ENCODE measurements around the gene B2M. TPM values are rescaled to one million over a fixed set of nuclear protein-coding genes. Genes with fewer than 3 reads are reported as not detected.
A peak's percentile ranks its signal among the peaks of the same experiment; 100 is the strongest.

Gene B2M
- total and polyA plus RNA-seq, 10 of the 15 experiments (the other 5 are each of a cell fraction or from before 2014, with no cell fraction given): 2,901 to 22,794 (median 8,374) TPM

DNA sequence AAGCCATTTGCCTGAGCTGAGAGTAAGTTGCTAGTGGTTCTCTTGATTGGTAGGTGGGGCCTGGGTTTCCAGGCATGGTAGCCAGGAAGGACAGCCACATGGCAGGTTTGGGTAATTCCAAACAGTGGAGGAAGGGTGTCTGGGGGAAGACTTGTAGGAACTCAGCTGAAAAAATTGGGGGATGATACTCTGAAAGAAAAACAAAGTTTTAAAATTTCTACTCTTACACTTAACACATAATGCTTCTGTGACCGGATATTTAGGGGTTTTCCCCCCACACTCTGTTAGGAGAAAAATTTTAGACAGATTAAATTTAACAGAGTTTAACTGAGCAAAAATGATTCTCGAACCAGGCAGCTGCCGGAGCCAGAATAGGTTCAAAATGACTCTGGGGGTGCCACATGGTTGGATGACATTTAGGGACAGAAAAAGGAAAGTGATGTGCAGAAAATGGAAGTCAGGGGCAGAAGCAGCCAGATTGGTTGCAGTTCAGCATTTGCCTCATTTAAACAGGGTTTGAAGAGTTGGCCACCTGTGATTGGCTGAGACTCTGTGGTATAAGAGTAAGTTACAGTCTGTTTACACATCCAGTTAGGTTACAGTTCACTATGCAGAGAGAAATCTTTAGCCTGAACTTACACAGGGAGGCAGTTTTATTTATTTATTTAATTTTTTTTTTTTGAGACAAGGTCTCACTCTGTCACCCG lies 8.1 kb downstream of the B2M start (continued):
- TF ChIP-seq FOXK2 (IDR thresholded peaks at IDR 0.05): no peak
- TF ChIP-seq RFX5 (IDR thresholded peaks at IDR 0.05; ENCODE audit: low read depth, low read length): no peak
- no peak for TF ChIP-seq GATAD2B (conservative IDR thresholded peaks at IDR 0.05; ENCODE audit: low read depth)
- no peak for TF ChIP-seq SIX5 (IDR thresholded peaks at IDR 0.05; ENCODE audit: low read depth, low read length, severe bottlenecking)
- peak in 1 of 2 experiments; percentile 78; a peak in 2 of 4 replicates for TF ChIP-seq CEBPB (IDR thresholded peaks at IDR 0.05; ENCODE audit: borderline replicate concordance in 1 of 2, low read depth in 2 of 2, low read length in 2 of 2)
- TF ChIP-seq CBX5 (IDR thresholded peaks at IDR 0.05; ENCODE audit: low read depth): 0 out of 2 replicates have a peak, but pooled peaks have one; percentile 23
- TF ChIP-seq, protein P1, sequence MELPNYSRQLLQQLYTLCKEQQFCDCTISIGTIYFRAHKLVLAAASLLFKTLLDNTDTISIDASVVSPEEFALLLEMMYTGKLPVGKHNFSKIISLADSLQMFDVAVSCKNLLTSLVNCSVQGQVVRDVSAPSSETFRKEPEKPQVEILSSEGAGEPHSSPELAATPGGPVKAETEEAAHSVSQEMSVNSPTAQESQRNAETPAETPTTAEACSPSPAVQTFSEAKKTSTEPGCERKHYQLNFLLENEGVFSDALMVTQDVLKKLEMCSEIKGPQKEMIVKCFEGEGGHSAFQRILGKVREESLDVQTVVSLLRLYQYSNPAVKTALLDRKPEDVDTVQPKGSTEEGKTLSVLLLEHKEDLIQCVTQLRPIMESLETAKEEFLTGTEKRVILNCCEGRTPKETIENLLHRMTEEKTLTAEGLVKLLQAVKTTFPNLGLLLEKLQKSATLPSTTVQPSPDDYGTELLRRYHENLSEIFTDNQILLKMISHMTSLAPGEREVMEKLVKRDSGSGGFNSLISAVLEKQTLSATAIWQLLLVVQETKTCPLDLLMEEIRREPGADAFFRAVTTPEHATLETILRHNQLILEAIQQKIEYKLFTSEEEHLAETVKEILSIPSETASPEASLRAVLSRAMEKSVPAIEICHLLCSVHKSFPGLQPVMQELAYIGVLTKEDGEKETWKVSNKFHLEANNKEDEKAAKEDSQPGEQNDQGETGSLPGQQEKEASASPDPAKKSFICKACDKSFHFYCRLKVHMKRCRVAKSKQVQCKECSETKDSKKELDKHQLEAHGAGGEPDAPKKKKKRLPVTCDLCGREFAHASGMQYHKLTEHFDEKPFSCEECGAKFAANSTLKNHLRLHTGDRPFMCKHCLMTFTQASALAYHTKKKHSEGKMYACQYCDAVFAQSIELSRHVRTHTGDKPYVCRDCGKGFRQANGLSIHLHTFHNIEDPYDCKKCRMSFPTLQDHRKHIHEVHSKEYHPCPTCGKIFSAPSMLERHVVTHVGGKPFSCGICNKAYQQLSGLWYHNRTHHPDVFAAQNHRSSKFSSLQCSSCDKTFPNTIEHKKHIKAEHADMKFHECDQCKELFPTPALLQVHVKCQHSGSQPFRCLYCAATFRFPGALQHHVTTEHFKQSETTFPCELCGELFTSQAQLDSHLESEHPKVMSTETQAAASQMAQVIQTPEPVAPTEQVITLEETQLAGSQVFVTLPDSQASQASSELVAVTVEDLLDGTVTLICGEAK (IDR thresholded peaks at IDR 0.05; ENCODE audit: borderline replicate concordance): no peak
- peak; percentile 87 for TF ChIP-seq YY1 (IDR thresholded peaks at IDR 0.05; ENCODE audit: low read depth, low read length)
- TF ChIP-seq NR2C2 (IDR thresholded peaks at IDR 0.05; ENCODE audit: borderline replicate concordance, control insufficient read depth, insufficient read length, low read depth): no peak
- TF ChIP-seq MYC (IDR thresholded peaks at IDR 0.05; ENCODE audit: insufficient read depth, insufficient read length, insufficient replicate concordance, low read length, severe bottlenecking): no peak
- TF ChIP-seq RB1 (IDR thresholded peaks at IDR 0.05; ENCODE audit: borderline replicate concordance): no peak
- TF ChIP-seq ZNF207 (IDR thresholded peaks at IDR 0.05; ENCODE audit: borderline replicate concordance): no peak
- TF ChIP-seq, protein P2, sequence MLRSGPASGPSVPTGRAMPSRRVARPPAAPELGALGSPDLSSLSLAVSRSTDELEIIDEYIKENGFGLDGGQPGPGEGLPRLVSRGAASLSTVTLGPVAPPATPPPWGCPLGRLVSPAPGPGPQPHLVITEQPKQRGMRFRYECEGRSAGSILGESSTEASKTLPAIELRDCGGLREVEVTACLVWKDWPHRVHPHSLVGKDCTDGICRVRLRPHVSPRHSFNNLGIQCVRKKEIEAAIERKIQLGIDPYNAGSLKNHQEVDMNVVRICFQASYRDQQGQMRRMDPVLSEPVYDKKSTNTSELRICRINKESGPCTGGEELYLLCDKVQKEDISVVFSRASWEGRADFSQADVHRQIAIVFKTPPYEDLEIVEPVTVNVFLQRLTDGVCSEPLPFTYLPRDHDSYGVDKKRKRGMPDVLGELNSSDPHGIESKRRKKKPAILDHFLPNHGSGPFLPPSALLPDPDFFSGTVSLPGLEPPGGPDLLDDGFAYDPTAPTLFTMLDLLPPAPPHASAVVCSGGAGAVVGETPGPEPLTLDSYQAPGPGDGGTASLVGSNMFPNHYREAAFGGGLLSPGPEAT (IDR thresholded peaks at IDR 0.05; ENCODE audit: low read depth): no peak; the same call in 1 of the 2 replicates
- no peak for TF ChIP-seq SP1 (IDR thresholded peaks at IDR 0.05; ENCODE audit: low read depth, low read length)
- TF ChIP-seq EZH2 (IDR thresholded peaks at IDR 0.05; ENCODE audit: borderline replicate concordance, control insufficient read depth, low read depth, low read length): no peak
- peak; percentile 78 for TF ChIP-seq NFYB (IDR thresholded peaks at IDR 0.05; ENCODE audit: insufficient read depth, low read depth, low read length)
- TF ChIP-seq, protein P3, sequence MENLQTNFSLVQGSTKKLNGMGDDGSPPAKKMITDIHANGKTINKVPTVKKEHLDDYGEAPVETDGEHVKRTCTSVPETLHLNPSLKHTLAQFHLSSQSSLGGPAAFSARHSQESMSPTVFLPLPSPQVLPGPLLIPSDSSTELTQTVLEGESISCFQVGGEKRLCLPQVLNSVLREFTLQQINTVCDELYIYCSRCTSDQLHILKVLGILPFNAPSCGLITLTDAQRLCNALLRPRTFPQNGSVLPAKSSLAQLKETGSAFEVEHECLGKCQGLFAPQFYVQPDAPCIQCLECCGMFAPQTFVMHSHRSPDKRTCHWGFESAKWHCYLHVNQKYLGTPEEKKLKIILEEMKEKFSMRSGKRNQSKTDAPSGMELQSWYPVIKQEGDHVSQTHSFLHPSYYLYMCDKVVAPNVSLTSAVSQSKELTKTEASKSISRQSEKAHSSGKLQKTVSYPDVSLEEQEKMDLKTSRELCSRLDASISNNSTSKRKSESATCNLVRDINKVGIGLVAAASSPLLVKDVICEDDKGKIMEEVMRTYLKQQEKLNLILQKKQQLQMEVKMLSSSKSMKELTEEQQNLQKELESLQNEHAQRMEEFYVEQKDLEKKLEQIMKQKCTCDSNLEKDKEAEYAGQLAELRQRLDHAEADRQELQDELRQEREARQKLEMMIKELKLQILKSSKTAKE (IDR thresholded peaks at IDR 0.05; ENCODE audit: low read depth, poor library complexity, severe bottlenecking): peak; percentile 81
- TF ChIP-seq, protein P4, sequence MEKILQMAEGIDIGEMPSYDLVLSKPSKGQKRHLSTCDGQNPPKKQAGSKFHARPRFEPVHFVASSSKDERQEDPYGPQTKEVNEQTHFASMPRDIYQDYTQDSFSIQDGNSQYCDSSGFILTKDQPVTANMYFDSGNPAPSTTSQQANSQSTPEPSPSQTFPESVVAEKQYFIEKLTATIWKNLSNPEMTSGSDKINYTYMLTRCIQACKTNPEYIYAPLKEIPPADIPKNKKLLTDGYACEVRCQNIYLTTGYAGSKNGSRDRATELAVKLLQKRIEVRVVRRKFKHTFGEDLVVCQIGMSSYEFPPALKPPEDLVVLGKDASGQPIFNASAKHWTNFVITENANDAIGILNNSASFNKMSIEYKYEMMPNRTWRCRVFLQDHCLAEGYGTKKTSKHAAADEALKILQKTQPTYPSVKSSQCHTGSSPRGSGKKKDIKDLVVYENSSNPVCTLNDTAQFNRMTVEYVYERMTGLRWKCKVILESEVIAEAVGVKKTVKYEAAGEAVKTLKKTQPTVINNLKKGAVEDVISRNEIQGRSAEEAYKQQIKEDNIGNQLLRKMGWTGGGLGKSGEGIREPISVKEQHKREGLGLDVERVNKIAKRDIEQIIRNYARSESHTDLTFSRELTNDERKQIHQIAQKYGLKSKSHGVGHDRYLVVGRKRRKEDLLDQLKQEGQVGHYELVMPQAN (conservative IDR thresholded peaks at IDR 0.05): no peak
